GM23338 (cell line): ENCODE measurements around the gene MTPN.

Experiments
- CREB1 ChIP-seq: fragments of 250-450 bp; sonication (Bioruptor Pico); IDR thresholded peaks from 2 replicates; pipeline ENCODE4 v1.5.0; 2020; ENCODE audit warnings: low read depth, mild to moderate bottlenecking, moderate library complexity
- EZH2 ChIP-seq: fragments of 200-600 bp; sonication (generic); IDR thresholded peaks from one replicate; pipeline ENCODE4 v1.8.0; 2017; ENCODE audit warnings: antibody characterized with exemption, mild to moderate bottlenecking, low read depth; ENCODE audit not compliant: unreplicated experiment
- EZH2phosphoT487 ChIP-seq: fragments of 200-600 bp; sonication (generic); IDR thresholded peaks from one replicate; pipeline ENCODE4 v1.8.1; 2018; ENCODE audit warnings: antibody characterized with exemption; ENCODE audit not compliant: unreplicated experiment
- JUNB ChIP-seq: IDR thresholded peaks from one replicate; pipeline ENCODE4 v1.6.1; 2016; ENCODE audit warnings: antibody characterized with exemption; ENCODE audit not compliant: unreplicated experiment
- NANOG ChIP-seq: IDR thresholded peaks from 2 replicates; pipeline ENCODE4 v1.6.1; 2016; ENCODE audit warnings: antibody characterized with exemption, borderline replicate concordance
- POLR2AphosphoS5 ChIP-seq: IDR thresholded peaks from 2 replicates; pipeline ENCODE4 v1.6.1; 2016; ENCODE audit warnings: antibody characterized with exemption, low read depth
- STAT1 ChIP-seq: IDR thresholded peaks from one replicate; pipeline ENCODE4 v1.6.1; 2016; ENCODE audit warnings: antibody characterized with exemption; ENCODE audit not compliant: unreplicated experiment
- ZNF114 ChIP-seq: fragments of 250-450 bp; sonication (Bioruptor Pico); IDR thresholded peaks from 2 replicates; pipeline ENCODE4 v1.5.0; 2020; ENCODE audit warnings: mild to moderate bottlenecking, moderate library complexity
- ZNF331 ChIP-seq: fragments of 250-450 bp; sonication (Bioruptor Pico); IDR thresholded peaks from 2 replicates; pipeline ENCODE4 v1.5.0; 2020; ENCODE audit warnings: low read depth, mild to moderate bottlenecking, moderate library complexity
- TF ChIP-seq, protein P1 (sequence below), 2 experiments: fragments of 200-600 bp in 1 of 2; sonication (generic) in 1 of 2; conservative IDR thresholded peaks; 2 replicates each; pipeline versions ENCODE4 v1.5.1 to v1.6.1; 2016 to 2017; ENCODE audit warnings: antibody characterized with exemption in 2 of 2, low read depth in 2 of 2, mild to moderate bottlenecking in 2 of 2, moderate library complexity in 1 of 2
- TF ChIP-seq, protein P2 (sequence below): IDR thresholded peaks from one replicate; pipeline ENCODE4 v1.6.1; 2018; ENCODE audit warnings: antibody characterized with exemption; ENCODE audit not compliant: unreplicated experiment
- TF ChIP-seq, protein P3 (sequence below): IDR thresholded peaks from 2 replicates; pipeline ENCODE4 v1.6.1; 2016; ENCODE audit warnings: antibody characterized with exemption

DNA sequence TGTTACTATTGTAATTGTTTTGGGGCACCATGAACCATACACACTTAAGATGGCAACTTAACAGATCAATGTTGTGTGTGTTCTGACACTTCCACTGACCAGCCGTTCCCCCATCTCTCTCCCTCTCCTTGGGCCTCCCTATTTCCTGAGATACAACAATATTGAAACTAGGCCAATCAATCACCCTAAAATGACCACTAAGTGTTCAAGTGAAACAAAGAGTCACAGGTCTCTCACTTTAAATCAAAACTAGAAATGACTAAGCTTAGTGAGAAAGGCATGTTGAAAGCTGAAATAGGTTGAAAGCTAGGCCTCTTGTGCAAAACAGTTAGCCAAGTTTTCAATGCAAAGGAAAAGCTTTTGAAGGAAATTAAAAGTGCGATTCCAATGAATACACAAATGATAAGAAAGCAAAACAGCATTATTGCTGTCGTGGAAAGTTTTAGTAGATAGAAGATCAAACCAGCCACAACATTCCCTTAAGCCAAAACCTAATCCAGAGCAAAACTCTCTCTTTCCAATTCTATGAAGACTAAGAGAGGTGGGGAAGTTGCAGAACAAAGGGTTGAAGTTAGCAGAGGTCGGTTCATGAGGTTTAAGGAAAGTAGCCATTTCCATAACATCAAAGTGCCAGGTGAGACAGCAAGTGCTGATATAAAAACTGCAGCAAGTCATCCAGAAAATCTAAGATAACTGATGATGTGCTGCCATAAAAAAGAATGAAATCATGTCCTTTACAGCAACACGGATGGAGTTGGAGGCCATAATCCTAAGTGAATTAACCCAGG, 90.6 kb downstream of the MTPN start:
- TF ChIP-seq, protein P1, sequence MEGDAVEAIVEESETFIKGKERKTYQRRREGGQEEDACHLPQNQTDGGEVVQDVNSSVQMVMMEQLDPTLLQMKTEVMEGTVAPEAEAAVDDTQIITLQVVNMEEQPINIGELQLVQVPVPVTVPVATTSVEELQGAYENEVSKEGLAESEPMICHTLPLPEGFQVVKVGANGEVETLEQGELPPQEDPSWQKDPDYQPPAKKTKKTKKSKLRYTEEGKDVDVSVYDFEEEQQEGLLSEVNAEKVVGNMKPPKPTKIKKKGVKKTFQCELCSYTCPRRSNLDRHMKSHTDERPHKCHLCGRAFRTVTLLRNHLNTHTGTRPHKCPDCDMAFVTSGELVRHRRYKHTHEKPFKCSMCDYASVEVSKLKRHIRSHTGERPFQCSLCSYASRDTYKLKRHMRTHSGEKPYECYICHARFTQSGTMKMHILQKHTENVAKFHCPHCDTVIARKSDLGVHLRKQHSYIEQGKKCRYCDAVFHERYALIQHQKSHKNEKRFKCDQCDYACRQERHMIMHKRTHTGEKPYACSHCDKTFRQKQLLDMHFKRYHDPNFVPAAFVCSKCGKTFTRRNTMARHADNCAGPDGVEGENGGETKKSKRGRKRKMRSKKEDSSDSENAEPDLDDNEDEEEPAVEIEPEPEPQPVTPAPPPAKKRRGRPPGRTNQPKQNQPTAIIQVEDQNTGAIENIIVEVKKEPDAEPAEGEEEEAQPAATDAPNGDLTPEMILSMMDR (conservative IDR thresholded peaks at IDR 0.05; ENCODE audit: low read depth in 2 of 2) = no peak
- TF ChIP-seq, protein P2, sequence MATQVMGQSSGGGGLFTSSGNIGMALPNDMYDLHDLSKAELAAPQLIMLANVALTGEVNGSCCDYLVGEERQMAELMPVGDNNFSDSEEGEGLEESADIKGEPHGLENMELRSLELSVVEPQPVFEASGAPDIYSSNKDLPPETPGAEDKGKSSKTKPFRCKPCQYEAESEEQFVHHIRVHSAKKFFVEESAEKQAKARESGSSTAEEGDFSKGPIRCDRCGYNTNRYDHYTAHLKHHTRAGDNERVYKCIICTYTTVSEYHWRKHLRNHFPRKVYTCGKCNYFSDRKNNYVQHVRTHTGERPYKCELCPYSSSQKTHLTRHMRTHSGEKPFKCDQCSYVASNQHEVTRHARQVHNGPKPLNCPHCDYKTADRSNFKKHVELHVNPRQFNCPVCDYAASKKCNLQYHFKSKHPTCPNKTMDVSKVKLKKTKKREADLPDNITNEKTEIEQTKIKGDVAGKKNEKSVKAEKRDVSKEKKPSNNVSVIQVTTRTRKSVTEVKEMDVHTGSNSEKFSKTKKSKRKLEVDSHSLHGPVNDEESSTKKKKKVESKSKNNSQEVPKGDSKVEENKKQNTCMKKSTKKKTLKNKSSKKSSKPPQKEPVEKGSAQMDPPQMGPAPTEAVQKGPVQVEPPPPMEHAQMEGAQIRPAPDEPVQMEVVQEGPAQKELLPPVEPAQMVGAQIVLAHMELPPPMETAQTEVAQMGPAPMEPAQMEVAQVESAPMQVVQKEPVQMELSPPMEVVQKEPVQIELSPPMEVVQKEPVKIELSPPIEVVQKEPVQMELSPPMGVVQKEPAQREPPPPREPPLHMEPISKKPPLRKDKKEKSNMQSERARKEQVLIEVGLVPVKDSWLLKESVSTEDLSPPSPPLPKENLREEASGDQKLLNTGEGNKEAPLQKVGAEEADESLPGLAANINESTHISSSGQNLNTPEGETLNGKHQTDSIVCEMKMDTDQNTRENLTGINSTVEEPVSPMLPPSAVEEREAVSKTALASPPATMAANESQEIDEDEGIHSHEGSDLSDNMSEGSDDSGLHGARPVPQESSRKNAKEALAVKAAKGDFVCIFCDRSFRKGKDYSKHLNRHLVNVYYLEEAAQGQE = no peak
- TF ChIP-seq EZH2phosphoT487 = no peak
- TF ChIP-seq POLR2AphosphoS5 = no peak
- TF ChIP-seq CREB1 (CRISPR knock-in tag) = no peak
- TF ChIP-seq, protein P3, sequence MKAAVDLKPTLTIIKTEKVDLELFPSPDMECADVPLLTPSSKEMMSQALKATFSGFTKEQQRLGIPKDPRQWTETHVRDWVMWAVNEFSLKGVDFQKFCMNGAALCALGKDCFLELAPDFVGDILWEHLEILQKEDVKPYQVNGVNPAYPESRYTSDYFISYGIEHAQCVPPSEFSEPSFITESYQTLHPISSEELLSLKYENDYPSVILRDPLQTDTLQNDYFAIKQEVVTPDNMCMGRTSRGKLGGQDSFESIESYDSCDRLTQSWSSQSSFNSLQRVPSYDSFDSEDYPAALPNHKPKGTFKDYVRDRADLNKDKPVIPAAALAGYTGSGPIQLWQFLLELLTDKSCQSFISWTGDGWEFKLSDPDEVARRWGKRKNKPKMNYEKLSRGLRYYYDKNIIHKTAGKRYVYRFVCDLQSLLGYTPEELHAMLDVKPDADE = no peak
- no peak for TF ChIP-seq JUNB
- no peak for TF ChIP-seq EZH2
- TF ChIP-seq NANOG = no peak
- no peak for TF ChIP-seq STAT1
- TF ChIP-seq ZNF331 (CRISPR knock-in tag) = no peak
- TF ChIP-seq ZNF114 = no peak
